GM13977 (cell line): ENCODE data around the gene DCTN4.

Experiments used
- DNase-seq: peaks from one replicate; pipeline ENCODE4 v3.0.0; 2012; ENCODE audit warnings: low spot score
- CTCF ChIP-seq: IDR thresholded peaks from 2 replicates; pipeline ENCODE4 v1.5.1; 2012; ENCODE audit warnings: mild to moderate bottlenecking, control low read depth; ENCODE audit not compliant: insufficient read depth; ENCODE audit errors: extremely low read depth, missing control alignments
- in situ Hi-C: fragments of 300-500 bp; cut with MboI; formaldehyde crosslinking; loops from one replicate; pipeline ENCODE4 v1.12.0; 2022; ENCODE audit warnings: low sequenced_read_pairs, low pct_unique_long_range_greater_than_20kb, mixed read lengths, inconsistent platforms; ENCODE audit not compliant: unreplicated experiment

DCTN4 gene

GRCh38 chr5:150759334-150759583 lies 442 bp upstream of the DCTN4 start:
- in situ Hi-C loops: no loop called here
- no peak for DNase-seq
- TF ChIP-seq CTCF: no peak

- DNase-seq: no peak
- TF ChIP-seq CTCF: no peak
- in situ Hi-C loops: no loop called here
These were observed 650 bp downstream of the DCTN4 start for GRCh38 chr5:150758203-150758530.

- in situ Hi-C loops: no loop called here
- TF ChIP-seq CTCF: no peak
- DNase-seq: no peak
These were observed 1.6 kb downstream of the DCTN4 start for GRCh38 chr5:150757087-150757649.

GRCh38 chr5:150753863-150754262 lies 5.0 kb downstream of the DCTN4 start:
- no peak for TF ChIP-seq CTCF
- in situ Hi-C loops: no loop called here
- DNase-seq: no peak

GRCh38 chr5:150753463-150753862 lies 5.4 kb downstream of the DCTN4 start:
- DNase-seq: no peak
- no peak for TF ChIP-seq CTCF
- in situ Hi-C loops: no loop called here

- no peak for DNase-seq
- TF ChIP-seq CTCF: no peak
- in situ Hi-C loops: no loop called here
These were observed 7.5 kb downstream of the DCTN4 start for GRCh38 chr5:150751096-150751891.
